ENCODE measurements around the gene CCDC85C. TPM values are rescaled to one million over a fixed set of nuclear protein-coding genes. Genes with fewer than 3 reads are reported as not detected.
A peak's percentile ranks its signal among the peaks of the same experiment; 100 is the strongest.

CCDC85C gene
- total RNA-seq, 2 donors from 2014 or later: 2.7 to 3.6 TPM

DNA sequence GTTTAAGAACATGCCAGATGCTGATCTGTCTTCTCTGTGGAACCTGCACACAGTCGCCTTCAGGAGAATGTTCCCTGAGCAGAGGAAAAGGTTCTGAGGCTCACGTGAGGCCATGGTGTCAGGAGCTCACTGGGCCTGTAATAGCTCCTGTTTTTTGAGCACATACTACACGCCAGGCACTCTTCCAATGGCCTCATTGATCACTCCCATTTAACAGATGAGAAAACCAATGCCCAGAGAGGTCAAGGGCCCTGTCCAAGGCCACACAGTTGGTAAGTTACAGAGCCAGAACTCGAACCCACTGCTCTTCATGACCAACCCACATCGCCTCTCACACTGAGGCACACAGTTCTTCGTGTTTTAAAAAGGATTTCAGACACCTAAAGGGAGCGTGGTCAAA lies 33.6 kb upstream of the CCDC85C start:
- no peak for ATAC-seq
- Mint-ChIP-seq H3K4me3 (no peak overlapping the region), H3K4me1 (ENCODE audit: low read depth in 2 of 2) (no peaks in the 10 kb centered on the region), H3K27me3 (peaks cover 0 to 2% of the 10 kb centered on the region in 2 donors), H3K27ac (no peak overlapping the region), H3K9me3 (no peaks in the 10 kb centered on the region), H3K36me3 (no peaks in the 10 kb centered on the region)
- no peak for DNase-seq (ENCODE audit: low spot score)

DNA sequence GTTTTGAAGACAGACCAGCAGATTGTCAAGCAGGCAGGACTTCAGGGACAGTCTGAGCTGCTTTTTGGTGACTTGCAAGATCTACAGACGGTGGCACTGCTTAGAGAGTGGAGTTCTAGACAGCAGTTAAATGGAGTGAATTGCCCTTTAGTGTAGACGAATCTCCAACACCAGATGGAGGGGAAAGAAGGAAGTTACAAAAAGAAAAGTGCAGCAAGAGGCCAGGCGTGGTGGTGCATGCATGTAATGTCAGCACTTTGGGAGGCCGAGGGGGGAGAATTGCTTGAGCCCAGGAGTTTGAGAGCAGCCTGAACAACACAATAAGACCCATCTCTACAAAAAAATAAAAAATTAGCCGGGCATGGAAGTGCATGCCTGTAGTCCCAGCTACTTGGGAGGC lies 32.5 kb upstream of the CCDC85C start:
- Mint-ChIP-seq H3K27me3 (peaks cover 0 to 3% of the 10 kb centered on the region in 2 donors), H3K4me1 (ENCODE audit: low read depth in 2 of 2) (no peaks in the 10 kb centered on the region), H3K4me3 (no peak overlapping the region), H3K36me3 (no peaks in the 10 kb centered on the region), H3K27ac (no peak overlapping the region), H3K9me3 (no peaks in the 10 kb centered on the region)
- DNase-seq (ENCODE audit: low spot score): no peak
- no peak for ATAC-seq

DNA sequence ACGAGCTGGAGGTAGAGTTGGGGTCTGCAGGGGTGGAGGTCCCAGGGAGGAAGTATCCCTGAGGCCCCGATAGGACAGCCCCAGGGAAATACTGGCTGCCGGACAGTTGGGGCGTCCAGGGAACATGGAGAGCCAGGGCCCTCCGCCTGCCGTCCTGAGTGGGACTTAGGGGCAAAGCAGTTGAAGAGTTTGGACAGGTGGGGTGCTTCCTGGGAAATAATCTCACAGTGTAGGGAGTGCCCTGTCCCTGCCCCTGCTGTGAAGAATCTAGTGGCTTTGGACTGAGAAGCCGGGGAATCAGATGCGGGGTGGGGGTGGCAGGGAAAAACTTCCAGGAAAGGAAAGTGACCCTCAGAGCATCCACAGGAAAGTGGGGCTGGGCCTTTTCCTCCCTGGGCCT lies 31.1 kb upstream of the CCDC85C start:
- H3K27me3 Mint-ChIP-seq: peaks cover 0 to 3% of the 10 kb centered on the region in 2 donors
- DNase-seq (ENCODE audit: low spot score): no peak
- no peaks in the 10 kb centered on the region for H3K36me3 Mint-ChIP-seq
- no peak overlapping the region for H3K4me3 Mint-ChIP-seq
- H3K9me3 Mint-ChIP-seq: no peaks in the 10 kb centered on the region
- no peak for ATAC-seq
- no peak overlapping the region for H3K27ac Mint-ChIP-seq
- H3K4me1 Mint-ChIP-seq (ENCODE audit: low read depth in 2 of 2): no peaks in the 10 kb centered on the region

DNA sequence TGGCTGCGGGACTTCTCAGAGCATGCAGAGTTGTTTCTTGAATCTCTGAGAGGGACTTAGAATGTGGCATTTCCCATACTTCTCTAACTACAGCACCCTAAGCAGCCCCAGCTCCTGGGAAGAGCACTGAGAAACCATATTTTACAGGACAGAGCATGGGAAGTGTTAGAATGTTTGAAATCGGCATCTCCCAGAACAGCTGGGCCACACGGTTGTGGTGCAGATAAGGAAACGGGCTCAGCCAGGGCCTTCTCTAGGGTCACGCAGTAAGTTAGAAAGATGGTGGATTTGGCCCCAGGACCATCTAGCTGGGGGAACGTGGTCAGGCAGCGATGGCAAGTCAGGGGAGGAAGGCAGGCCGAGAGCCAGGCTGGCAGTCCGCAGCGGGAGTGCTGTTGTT lies 30.4 kb upstream of the CCDC85C start:
- Mint-ChIP-seq H3K36me3 (no peaks in the 10 kb centered on the region), H3K4me1 (ENCODE audit: low read depth in 2 of 2) (no peaks in the 10 kb centered on the region), H3K27me3 (peaks cover 0 to 3% of the 10 kb centered on the region in 2 donors), H3K9me3 (no peaks in the 10 kb centered on the region), H3K27ac (no peak overlapping the region), H3K4me3 (no peak overlapping the region)
- ATAC-seq (no peak), DNase-seq (ENCODE audit: low spot score) (no peak)

DNA sequence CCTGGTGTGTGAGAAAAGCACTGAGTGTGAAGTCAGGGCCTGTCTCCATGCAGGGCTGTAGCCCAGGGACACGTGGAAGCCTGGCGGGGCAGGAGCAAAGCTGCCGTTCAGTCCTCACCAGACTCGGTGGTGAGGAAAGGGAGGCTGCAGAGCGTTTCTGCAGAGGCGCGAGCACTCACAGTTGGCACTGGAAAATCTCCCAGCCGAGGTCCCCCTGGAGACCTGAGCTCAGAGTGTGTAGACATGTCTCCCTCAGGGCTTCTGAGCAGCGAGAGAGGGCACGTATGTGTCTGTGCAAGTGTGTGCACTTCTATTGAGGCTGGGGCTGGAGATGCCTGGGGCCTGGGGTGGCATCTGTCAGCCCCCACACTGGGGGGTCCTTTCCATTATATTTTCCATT lies 29.9 kb upstream of the CCDC85C start:
- Mint-ChIP-seq H3K4me1 (ENCODE audit: low read depth in 2 of 2) (peaks cover 2% of the 10 kb centered on the region in 2 donors), H3K27ac (no peak overlapping the region), H3K9me3 (no peaks in the 10 kb centered on the region), H3K27me3 (peaks cover 0 to 3% of the 10 kb centered on the region in 2 donors), H3K4me3 (no peak overlapping the region), H3K36me3 (no peaks in the 10 kb centered on the region)
- no peak for ATAC-seq
- no peak for DNase-seq (ENCODE audit: low spot score)

DNA sequence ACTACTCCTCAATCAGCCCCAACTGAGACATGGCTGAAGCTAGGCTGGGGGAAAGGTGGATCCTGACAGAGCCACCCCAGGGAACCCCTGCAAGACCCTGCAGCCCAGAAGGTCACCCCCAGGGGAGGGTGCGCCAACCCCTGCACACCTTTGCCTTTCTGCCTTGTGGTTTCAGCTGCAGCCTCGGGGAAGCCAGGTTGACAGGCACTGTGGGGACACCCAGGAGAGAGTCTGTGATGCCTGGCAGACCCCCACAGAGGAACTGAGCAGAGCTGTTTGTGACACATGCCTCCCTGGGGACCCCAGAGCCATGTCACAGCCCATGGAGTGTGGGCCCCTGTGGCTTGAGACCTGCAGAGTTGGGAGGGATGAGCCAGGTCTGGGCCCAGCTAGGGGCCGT lies 29.1 kb upstream of the CCDC85C start:
- no peaks in the 10 kb centered on the region for H3K36me3 Mint-ChIP-seq
- no peak overlapping the region for H3K27ac Mint-ChIP-seq
- H3K4me1 Mint-ChIP-seq (ENCODE audit: low read depth in 2 of 2): peaks cover 3 to 5% of the 10 kb centered on the region in 2 donors
- no peaks in the 10 kb centered on the region for H3K9me3 Mint-ChIP-seq
- ATAC-seq: no peak
- H3K27me3 Mint-ChIP-seq: peaks cover 0 to 3% of the 10 kb centered on the region in 2 donors
- no peak for DNase-seq (ENCODE audit: low spot score)
- no peak overlapping the region for H3K4me3 Mint-ChIP-seq

DNA sequence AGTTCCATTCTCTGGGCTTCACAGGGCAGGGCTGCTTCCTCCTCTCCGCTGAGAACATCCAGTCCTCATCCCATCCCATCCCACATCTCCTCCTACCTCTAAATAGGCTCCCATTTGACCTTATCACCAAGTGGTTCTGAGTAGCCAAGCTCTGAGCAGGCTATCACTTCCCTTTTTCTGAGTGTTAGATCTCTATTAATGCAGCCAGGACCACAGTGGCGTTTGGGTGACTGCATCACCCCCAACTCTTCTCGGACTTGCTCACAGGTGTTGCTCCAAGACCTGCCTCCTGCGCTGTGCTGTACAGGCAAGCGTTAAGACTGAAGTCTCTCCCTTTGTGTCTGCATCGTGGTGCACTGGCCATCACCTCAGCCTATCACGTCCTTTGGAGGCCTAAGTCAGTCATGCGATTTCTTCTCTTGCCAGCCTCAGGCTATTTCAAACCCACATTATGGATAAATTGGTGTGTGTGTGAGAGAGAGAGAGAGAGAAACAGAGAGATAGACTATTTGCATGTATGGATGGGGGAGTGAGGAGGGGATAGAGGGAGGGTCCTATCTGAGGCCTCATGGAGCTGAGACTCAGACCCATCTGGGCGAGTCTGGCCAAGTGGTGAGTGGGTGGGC lies 28.5 kb upstream of the CCDC85C start:
- no peak for DNase-seq (ENCODE audit: low spot score)
- no peaks in the 10 kb centered on the region for H3K9me3 Mint-ChIP-seq
- no peaks in the 10 kb centered on the region for H3K36me3 Mint-ChIP-seq
- no peak overlapping the region for H3K4me3 Mint-ChIP-seq
- peaks cover 2 to 6% of the 10 kb centered on the region in 2 donors for H3K27me3 Mint-ChIP-seq
- peaks cover 3 to 8% of the 10 kb centered on the region in 2 donors for H3K4me1 Mint-ChIP-seq (ENCODE audit: low read depth in 2 of 2)
- H3K27ac Mint-ChIP-seq: peak overlapping the region in 1 of 2 donors; percentile 30
- no peak for ATAC-seq

DNA sequence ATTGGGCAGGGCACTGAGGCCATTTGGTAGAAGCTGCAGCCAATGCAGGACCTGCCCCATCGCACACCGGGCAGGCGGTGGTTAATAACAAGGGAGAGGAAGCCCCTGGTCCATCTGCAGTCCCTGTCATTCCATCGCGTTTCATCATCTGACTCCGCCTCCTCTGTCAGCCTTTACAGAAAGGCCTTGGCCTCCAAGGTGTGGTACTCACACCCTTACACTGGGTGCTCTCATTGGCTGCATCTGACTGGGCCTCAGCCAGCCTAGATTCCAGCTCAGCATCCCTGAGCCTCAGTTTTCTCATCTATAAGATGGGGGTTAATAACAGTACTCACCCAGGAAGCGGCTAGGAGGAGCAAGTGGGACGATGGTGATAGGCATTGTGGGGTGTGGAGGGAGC lies 26.2 kb upstream of the CCDC85C start:
- Mint-ChIP-seq H3K4me1 (ENCODE audit: low read depth in 2 of 2) (peaks cover 3 to 9% of the 10 kb centered on the region in 2 donors), H3K9me3 (no peaks in the 10 kb centered on the region), H3K27ac (no peak overlapping the region), H3K27me3 (peaks cover 9 to 10% of the 10 kb centered on the region in 2 donors), H3K36me3 (no peaks in the 10 kb centered on the region), H3K4me3 (no peak overlapping the region)
- no peak for ATAC-seq
- no peak for DNase-seq (ENCODE audit: low spot score)

DNA sequence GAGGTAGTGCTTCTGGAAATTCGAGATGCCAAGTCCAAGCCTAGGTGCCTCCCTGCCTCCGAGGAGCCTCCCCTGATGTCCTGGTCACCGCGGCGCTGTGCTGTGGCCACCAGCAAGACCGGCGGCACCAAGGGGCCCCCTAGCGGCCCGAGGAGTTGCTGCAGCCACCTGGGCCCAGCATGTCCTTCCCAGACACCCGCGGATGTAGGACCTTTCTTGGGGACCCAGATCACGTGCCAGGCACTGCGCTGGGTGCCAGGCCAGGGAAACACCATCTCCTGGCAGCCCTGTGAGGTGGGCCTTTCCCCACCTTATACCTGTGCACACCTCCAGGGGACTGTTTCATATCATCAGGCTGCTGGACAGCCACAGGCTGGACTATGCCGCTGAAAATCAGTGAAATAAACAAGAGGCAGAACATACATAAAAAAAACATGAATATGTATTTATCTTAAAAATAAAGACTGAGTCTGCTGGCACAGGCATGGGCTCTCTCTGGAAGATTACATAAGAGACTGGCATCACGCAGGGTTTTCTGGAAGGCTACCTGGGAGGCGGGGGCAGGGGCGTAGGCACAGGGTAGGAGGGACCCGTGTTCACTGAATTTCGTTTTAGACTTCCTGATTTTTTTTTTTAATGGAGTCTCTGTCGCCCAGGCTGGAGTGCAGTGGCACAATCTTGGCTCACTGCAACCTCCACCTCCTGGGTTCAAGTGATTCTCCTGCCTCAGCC lies 25.0 kb upstream of the CCDC85C start:
- H3K4me3 Mint-ChIP-seq: no peak overlapping the region
- peaks cover 3 to 9% of the 10 kb centered on the region in 2 donors for H3K4me1 Mint-ChIP-seq (ENCODE audit: low read depth in 2 of 2)
- peaks cover 10 to 13% of the 10 kb centered on the region in 2 donors for H3K27me3 Mint-ChIP-seq
- DNase-seq (ENCODE audit: low spot score) (peak; percentile 69), ATAC-seq (peak; percentile 76 to 79)
- no peak overlapping the region for H3K27ac Mint-ChIP-seq
- no peaks in the 10 kb centered on the region for H3K9me3 Mint-ChIP-seq
- H3K36me3 Mint-ChIP-seq: no peaks in the 10 kb centered on the region

DNA sequence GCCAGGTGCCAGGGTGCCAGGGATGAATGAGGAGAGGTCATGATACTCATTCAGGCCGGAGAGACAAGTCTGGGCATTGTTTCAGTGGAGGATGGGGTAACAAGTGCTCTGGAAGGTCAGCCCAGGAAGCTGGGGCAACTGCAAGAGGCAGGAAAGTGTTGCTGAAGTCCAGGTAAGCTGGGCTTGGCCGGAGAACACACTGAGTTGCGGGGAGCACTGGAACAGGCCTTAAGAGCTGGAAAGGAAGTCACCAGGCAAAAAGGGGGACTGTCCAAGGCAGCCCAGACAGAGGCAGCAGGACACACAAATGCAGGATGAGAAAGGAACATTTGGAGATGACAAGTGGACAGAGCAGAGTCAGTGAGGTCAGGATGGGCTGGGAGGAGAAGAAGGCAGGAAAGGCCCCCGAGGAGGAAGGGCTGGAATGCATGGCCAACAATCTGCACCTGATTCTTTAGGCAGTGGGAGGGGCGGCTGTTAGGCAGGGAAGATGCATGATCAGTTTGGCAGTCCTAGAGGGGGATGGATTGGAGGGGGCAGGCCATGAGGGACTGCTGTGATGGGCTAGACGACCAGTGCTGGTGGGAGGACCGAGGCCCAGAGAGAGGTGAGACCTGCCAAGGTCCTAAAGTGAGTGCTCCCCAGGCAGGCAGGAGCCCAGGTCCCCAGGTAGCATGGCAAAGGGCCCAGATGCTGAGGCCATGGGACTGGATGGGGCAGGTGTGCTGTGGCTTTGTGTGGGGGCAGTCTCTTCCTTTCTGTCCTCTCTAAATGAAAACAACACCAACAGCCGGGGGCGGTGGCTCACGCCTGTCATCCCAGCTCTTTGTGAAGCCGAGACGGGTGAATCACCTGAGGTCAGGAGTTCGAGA lies 23.7 kb upstream of the CCDC85C start:
- no peak overlapping the region for H3K4me3 Mint-ChIP-seq
- H3K27me3 Mint-ChIP-seq: peaks cover 10 to 13% of the 10 kb centered on the region in 2 donors
- H3K36me3 Mint-ChIP-seq: no peaks in the 10 kb centered on the region
- no peaks in the 10 kb centered on the region for H3K9me3 Mint-ChIP-seq
- peaks cover 3 to 9% of the 10 kb centered on the region in 2 donors for H3K4me1 Mint-ChIP-seq (ENCODE audit: low read depth in 2 of 2)
- DNase-seq (ENCODE audit: low spot score) (no peak), ATAC-seq (no peak)
- no peak overlapping the region for H3K27ac Mint-ChIP-seq

DNA sequence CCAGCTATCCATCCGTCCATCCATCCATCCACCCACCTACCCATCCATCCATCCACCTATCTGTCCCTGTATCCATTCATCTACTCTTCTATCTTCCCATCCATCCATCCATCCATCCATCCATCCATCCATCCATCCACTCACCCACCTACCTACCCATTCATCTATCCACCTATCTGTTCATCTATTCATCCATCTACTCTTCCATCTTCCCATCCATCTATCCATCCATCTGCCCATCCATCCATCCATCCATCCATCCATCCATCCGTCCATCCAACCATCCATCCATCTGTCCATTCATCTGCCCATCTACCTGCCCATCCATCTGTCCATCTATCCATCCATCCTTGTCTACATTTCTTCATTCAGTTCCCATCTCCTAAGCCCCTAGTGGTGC lies 23.1 kb upstream of the CCDC85C start:
- Mint-ChIP-seq H3K4me3 (no peak overlapping the region), H3K27ac (no peak overlapping the region), H3K27me3 (peaks cover 10 to 17% of the 10 kb centered on the region in 2 donors), H3K4me1 (ENCODE audit: low read depth in 2 of 2) (peaks cover 3 to 9% of the 10 kb centered on the region in 2 donors), H3K9me3 (no peaks in the 10 kb centered on the region), H3K36me3 (no peaks in the 10 kb centered on the region)
- ATAC-seq (no peak), DNase-seq (ENCODE audit: low spot score) (no peak)

DNA sequence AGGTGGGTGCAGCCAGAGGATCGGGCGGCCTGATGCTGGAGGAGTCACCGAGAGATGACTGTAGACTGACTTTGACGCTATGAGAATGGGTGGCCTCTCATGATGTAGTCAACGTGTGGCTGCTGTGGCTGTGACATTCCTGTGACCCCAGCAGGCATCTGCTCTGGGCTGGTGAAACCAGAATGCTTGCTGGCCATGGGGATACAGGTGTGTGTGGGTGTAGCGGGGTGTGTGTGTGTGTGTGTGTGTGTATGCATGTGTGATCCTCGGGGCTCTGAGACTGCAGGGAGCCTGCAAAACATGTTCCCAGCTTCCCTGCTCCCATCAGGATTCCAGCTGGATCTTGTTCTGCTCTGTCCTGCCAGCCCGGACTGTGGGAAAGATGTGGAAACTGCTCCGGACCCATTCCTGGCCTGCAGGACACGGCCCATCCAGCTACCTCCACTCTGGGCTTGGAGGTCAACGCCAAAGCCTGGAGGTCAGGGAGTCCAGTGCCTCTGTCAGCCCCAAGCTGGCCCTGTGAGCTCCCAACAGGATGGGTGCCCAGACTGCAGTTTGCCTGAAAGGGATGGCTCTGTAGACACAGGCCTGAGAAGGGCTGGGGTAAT lies 22.1 kb upstream of the CCDC85C start:
- Mint-ChIP-seq H3K27me3 (peaks cover 10 to 18% of the 10 kb centered on the region in 2 donors), H3K27ac (no peak overlapping the region), H3K4me1 (ENCODE audit: low read depth in 2 of 2) (peaks cover 3 to 9% of the 10 kb centered on the region in 2 donors), H3K36me3 (no peaks in the 10 kb centered on the region), H3K9me3 (no peaks in the 10 kb centered on the region), H3K4me3 (no peak overlapping the region)
- ATAC-seq (no peak), DNase-seq (ENCODE audit: low spot score) (no peak)

DNA sequence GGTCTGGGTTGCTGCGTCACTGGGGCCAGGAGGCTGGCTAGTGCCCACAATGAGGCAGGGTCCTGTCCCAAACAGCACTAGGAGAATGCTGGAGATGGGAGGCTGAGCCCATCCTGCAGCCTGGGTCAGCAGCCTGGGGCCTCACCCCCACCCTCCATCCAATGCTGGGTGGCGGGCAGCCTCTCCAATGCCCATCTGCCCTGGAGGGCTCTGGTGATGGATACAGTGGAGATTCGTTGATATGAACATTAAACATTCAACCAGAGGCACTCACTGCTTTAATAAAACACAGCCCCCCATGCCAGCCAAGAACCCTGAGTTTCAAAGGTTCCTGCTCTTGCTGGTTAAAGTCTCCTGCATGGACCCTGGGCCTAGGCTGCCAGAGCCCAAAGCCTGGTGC lies 21.5 kb upstream of the CCDC85C start:
- ATAC-seq (no peak), DNase-seq (ENCODE audit: low spot score) (no peak)
- Mint-ChIP-seq H3K4me3 (no peak overlapping the region), H3K36me3 (no peaks in the 10 kb centered on the region), H3K27ac (no peak overlapping the region), H3K9me3 (no peaks in the 10 kb centered on the region), H3K27me3 (peaks cover 10 to 18% of the 10 kb centered on the region in 2 donors), H3K4me1 (ENCODE audit: low read depth in 2 of 2) (peaks cover 3 to 9% of the 10 kb centered on the region in 2 donors)

Measured in natural killer cell treated with Interleukin-12 subunit alpha and Interleukin-12 subunit beta and Interleukin-15 and Interleukin-18, amount 100 ng/mL, for 72 hours (primary cell).